Psoas muscle (tissue), 8 donors: ENCODE data around the gene KRTAP5-10. TPM values are rescaled to one million over a fixed set of nuclear protein-coding genes. Genes with fewer than 3 reads are reported as not detected.

Experiments
- ATAC-seq, 4 donors: fragments of 200-7000 bp; cut with Tn5 transposase; one replicate each; pipeline ENCODE4 v1.9.1; 2020; ENCODE audit warnings: moderate library complexity in 3 of 4, mild to moderate bottlenecking in 2 of 4
- DNase-seq, 2 donors: peaks; one replicate each; pipeline ENCODE4 v3.0.0-alpha.2; 2020
- H3K27ac ChIP-seq: fragments of 200-600 bp; one replicate; pipeline ENCODE4 v1.8.0; 2022
- H3K27me3 ChIP-seq, 3 donors: fragments of 200-600 bp in 1 of 3; one replicate each; pipeline versions ENCODE4 v1.6.1 to v1.8.0; 2013 to 2022; ENCODE audit warnings: low read length in 2 of 3, mild to moderate bottlenecking in 2 of 3, moderate library complexity in 1 of 3; ENCODE audit not compliant: insufficient read depth in 3 of 3
- H3K36me3 ChIP-seq, 2 donors: fragments of 200-600 bp in 1 of 2; one replicate each; pipeline versions ENCODE4 v1.6.1 to v1.8.0; 2013 to 2022; ENCODE audit warnings: low read depth in 1 of 2, mild to moderate bottlenecking in 1 of 2, moderate library complexity in 1 of 2; ENCODE audit not compliant: insufficient read depth in 1 of 2
- H3K4me1 ChIP-seq: fragments of 200-600 bp; one replicate; pipeline ENCODE4 v1.8.0; 2022
- H3K4me3 ChIP-seq: fragments of 200-600 bp; one replicate; pipeline ENCODE4 v1.8.0; 2022; ENCODE audit warnings: mild to moderate bottlenecking
- H3K9me3 ChIP-seq: fragments of 200-600 bp; one replicate; pipeline ENCODE4 v1.8.0; 2022
- CTCF ChIP-seq: fragments of 200-600 bp; IDR thresholded peaks from one replicate; pipeline ENCODE4 v1.8.0; 2022; ENCODE audit warnings: antibody characterized with exemption
- WGBS, 3 donors: extraction: QIAGEN DNeasy Blood & Tissue Kit; methylation state at CpG; one replicate each; pipeline versions ENCODE4 v1.1.6 to v1.1.7; 2013; 5-methylcytosine and 5-hydroxymethylcytosine counted together
- intact Hi-C, 2 donors: fragments of 100-400 bp; cut with DNase I; formaldehyde crosslinking; loops; one replicate each; pipeline versions ENCODE4 v1.11.0 to v1.14.2; 2022
- polyA plus RNA-seq, 3 donors: library from polyadenylated mRNA; stranded (reverse); fragments of 200-250 nt; gene quantifications; one replicate each; pipeline ENCODE4 v1.2.3, GENCODE V29; 2013
- total RNA-seq, 4 donors: library from RNA; stranded (reverse); fragmentation: NEBNext Ultra II Directional in 2 of 4; extraction: Animal tissue kit (Norgen Biotek cat#: 25700) in 2 of 4; gene quantifications; one replicate each; pipeline versions ENCODE4 v1.2.1 to v1.2.4, GENCODE V29; 2021 to 2023
- donor health status: healthy with polysubstance abuse.
- donor health status: DM: no; HTN: no; CAD: no; lungs with moderate emphysema.
- donor health status: Bipolar disorder and iron deficiency.
- donor health status: healthy.
- donor health status: DM: yes; HTN: yes; CAD: no.
- donor health status: DM: no; HTN: no; CAD: no.
- donor health status: DM: no; HTN: no; CAD: no.
- donor health status: DM: yes; HTN: yes; CAD: no.

Gene KRTAP5-10
- total and polyA plus RNA-seq, 7 donors: not detected

DNA sequence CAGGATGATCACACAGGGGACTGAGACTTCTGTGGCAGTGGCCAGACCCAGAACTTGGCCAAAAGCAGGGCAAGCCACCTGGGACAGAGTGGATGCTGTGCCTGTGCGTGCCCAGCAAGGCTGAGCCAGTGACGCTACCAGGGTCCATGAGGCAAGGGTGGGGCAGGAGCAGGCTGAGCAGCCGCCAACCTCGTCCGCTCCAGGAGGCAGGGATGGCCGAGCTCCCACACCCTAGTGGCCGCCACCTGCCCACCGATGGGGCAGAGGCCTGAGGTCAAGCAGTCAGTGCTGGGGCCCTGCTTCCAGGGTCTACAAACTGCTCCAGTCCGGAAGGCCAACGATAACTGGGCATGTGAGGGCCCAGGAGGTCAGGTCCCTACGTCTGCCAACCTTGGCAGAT is 9.9 kb upstream of the KRTAP5-10 start:
- Histone ChIP-seq H3K9me3 (no peaks in the 10 kb centered on the region), H3K4me1 (no peaks in the 10 kb centered on the region), H3K27me3 (no peaks in the 10 kb centered on the region), H3K36me3 (no peaks in the 10 kb centered on the region), H3K4me3 (no peak overlapping the region), H3K27ac (no peak overlapping the region)
- WGBS, 3 donors: 89 to 92% (median 92%) methylated on average over 11 of the region's 11 CpGs
- ATAC-seq (no peak), DNase-seq (no peak)
- intact Hi-C loops: no loop called here
- no peak for TF ChIP-seq CTCF

GRCh38 chr11:71556018-71556417 is 9.3 kb upstream of the KRTAP5-10 start:
- TF ChIP-seq CTCF: no peak
- no peaks in the 10 kb centered on the region for H3K9me3 ChIP-seq
- WGBS, 3 donors: 86 to 92% (median 89%) methylated on average over 4 of the region's 4 CpGs

GRCh38 chr11:71557257-71557656 is 8.1 kb upstream of the KRTAP5-10 start:
- no peak overlapping the region for H3K4me3 ChIP-seq
- DNase-seq (no peak), ATAC-seq (no peak)
- no peak overlapping the region for H3K27ac ChIP-seq
- H3K4me1 ChIP-seq: no peaks in the 10 kb centered on the region
- intact Hi-C loops: no loop called here
- no peaks in the 10 kb centered on the region for H3K36me3 ChIP-seq
- H3K27me3 ChIP-seq: no peaks in the 10 kb centered on the region
- TF ChIP-seq CTCF: no peak
- no peaks in the 10 kb centered on the region for H3K9me3 ChIP-seq

More at GRCh38 chr11:71556018-71556417, 9.3 kb upstream of the KRTAP5-10 start:
- no peak overlapping the region for H3K27ac ChIP-seq
- H3K4me1 ChIP-seq: no peaks in the 10 kb centered on the region
- intact Hi-C loops: no loop called here
- ATAC-seq (no peak), DNase-seq (no peak)
- no peaks in the 10 kb centered on the region for H3K27me3 ChIP-seq
- no peak overlapping the region for H3K4me3 ChIP-seq
- H3K36me3 ChIP-seq: no peaks in the 10 kb centered on the region

GRCh38 chr11:71558996-71559395 is 6.4 kb upstream of the KRTAP5-10 start:
- H3K4me1 ChIP-seq: no peaks in the 10 kb centered on the region
- TF ChIP-seq CTCF: no peak
- intact Hi-C loops: no loop called here
- no peak overlapping the region for H3K4me3 ChIP-seq
- peaks cover 0 to 11% (median 2%) of the 10 kb centered on the region in 3 donors for H3K27me3 ChIP-seq
- DNase-seq (no peak), ATAC-seq (no peak)
- 45 to 63% (median 53%) methylated on average over 1 of the region's 1 CpG for WGBS, 3 donors
- H3K27ac ChIP-seq: no peak overlapping the region
- no peaks in the 10 kb centered on the region for H3K9me3 ChIP-seq
- no peaks in the 10 kb centered on the region for H3K36me3 ChIP-seq

DNA sequence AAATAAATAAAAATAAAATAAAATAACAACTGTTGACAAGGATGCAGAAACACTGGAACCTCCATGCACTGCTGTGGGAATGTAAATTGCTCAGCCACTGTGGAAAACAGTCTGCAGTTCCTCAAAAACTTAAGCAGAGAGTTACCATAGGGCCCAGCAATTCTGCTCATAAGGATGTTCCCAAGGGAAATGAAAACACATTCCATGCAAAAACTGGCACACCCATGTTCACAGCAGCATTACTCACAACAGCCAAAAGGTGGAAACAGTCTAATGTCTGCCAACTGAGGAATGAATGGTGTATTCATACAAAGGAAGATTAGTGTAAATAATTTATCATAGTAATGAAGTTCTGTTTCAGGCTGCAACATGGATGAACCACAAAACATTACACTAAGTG is 3.2 kb upstream of the KRTAP5-10 start:
- DNase-seq: no peak
- H3K4me1 ChIP-seq: no peaks in the 10 kb centered on the region
- no peaks in the 10 kb centered on the region for H3K9me3 ChIP-seq
- H3K27ac ChIP-seq: no peak overlapping the region
- ATAC-seq: no peak
- no peaks in the 10 kb centered on the region for H3K36me3 ChIP-seq
- no peak overlapping the region for H3K4me3 ChIP-seq
- TF ChIP-seq CTCF: no peak
- intact Hi-C loops: no loop called here
- peaks cover 0 to 20% (median 3%) of the 10 kb centered on the region in 3 donors for H3K27me3 ChIP-seq
